ENCODE measurements around the gene TXK. TPM values are rescaled to one million over a fixed set of nuclear protein-coding genes. Genes with fewer than 3 reads are reported as not detected.

TXK gene
- total RNA-seq, 2 donors from 2014 or later = 0.46 to 4.8 TPM

- 54% methylated on average over 3 of the region's 3 CpGs for WGBS
- H3K27ac ChIP-seq = no peak overlapping the region
- intact Hi-C loops (cut with DNase I) = no loop called here
These were observed 111.8 kb downstream of the TXK start for GRCh38 chr4:48022192-48022799.

GRCh38 chr4:48021100-48021499, 113.0 kb downstream of the TXK start:
- H3K4me3 ChIP-seq = no peak overlapping the region
- intact Hi-C loops (cut with DNase I) = no loop called here
- no peak for DNase-seq (ENCODE audit: low spot score)
- H3K36me3 ChIP-seq = no peaks in the 10 kb centered on the region
- no peaks in the 10 kb centered on the region for H3K9me3 ChIP-seq
- H3K27me3 ChIP-seq (replicated peaks; ENCODE audit: insufficient read depth) = no peaks in the 10 kb centered on the region
- WGBS = 100% methylated on average over 1 of the region's 1 CpG
- TF ChIP-seq POLR2AphosphoS5 (IDR thresholded peaks at IDR 0.05) = no peak
- TF ChIP-seq CTCF (IDR thresholded peaks at IDR 0.05) = no peak
- no peak for TF ChIP-seq POLR2A (IDR thresholded peaks at IDR 0.05)
- no peak overlapping the region for H3K27ac ChIP-seq
- no peaks in the 10 kb centered on the region for H3K4me1 ChIP-seq (replicated peaks)

More at GRCh38 chr4:48022192-48022799, 111.8 kb downstream of the TXK start:
- H3K4me1 ChIP-seq (replicated peaks) = no peaks in the 10 kb centered on the region
- H3K9me3 ChIP-seq = no peaks in the 10 kb centered on the region
- H3K27me3 ChIP-seq (replicated peaks; ENCODE audit: insufficient read depth) = no peaks in the 10 kb centered on the region
- no peak for TF ChIP-seq POLR2A (IDR thresholded peaks at IDR 0.05)
- no peak for TF ChIP-seq CTCF (IDR thresholded peaks at IDR 0.05)
- no peak for TF ChIP-seq POLR2AphosphoS5 (IDR thresholded peaks at IDR 0.05)
- H3K4me3 ChIP-seq = no peak overlapping the region
- no peaks in the 10 kb centered on the region for H3K36me3 ChIP-seq
- no peak for DNase-seq (ENCODE audit: low spot score)

GRCh38 chr4:48018112-48018511, 115.9 kb downstream of the TXK start:
- no peaks in the 10 kb centered on the region for H3K27me3 ChIP-seq (replicated peaks; ENCODE audit: insufficient read depth)
- no peak overlapping the region for H3K27ac ChIP-seq
- TF ChIP-seq CTCF (IDR thresholded peaks at IDR 0.05) (no peak), POLR2A (IDR thresholded peaks at IDR 0.05) (no peak), POLR2AphosphoS5 (IDR thresholded peaks at IDR 0.05) (no peak)
- H3K4me3 ChIP-seq = no peak overlapping the region
- no peaks in the 10 kb centered on the region for H3K4me1 ChIP-seq (replicated peaks)
- intact Hi-C loops (cut with DNase I) = no loop called here
- DNase-seq (ENCODE audit: low spot score) = no peak
- 73% methylated on average over 2 of the region's 2 CpGs for WGBS
- no peaks in the 10 kb centered on the region for H3K36me3 ChIP-seq
- H3K9me3 ChIP-seq = no peaks in the 10 kb centered on the region

- WGBS = 1% methylated on average over 35 of the region's 35 CpGs
- intact Hi-C loops (cut with DNase I) = no loop called here
These were observed 116.9 kb downstream of the TXK start for GRCh38 chr4:48017108-48017571.

More at GRCh38 chr4:48017108-48017571, 116.9 kb downstream of the TXK start:
- peak overlapping the region; percentile 83 to 85 for H3K27ac ChIP-seq
- H3K9me3 ChIP-seq = no peaks in the 10 kb centered on the region
- H3K36me3 ChIP-seq = no peaks in the 10 kb centered on the region
- peak overlapping the region; percentile 48 to 54 for H3K4me3 ChIP-seq
- H3K27me3 ChIP-seq (replicated peaks; ENCODE audit: insufficient read depth) = no peaks in the 10 kb centered on the region
- peak; percentile 35 for DNase-seq (ENCODE audit: low spot score)
- TF ChIP-seq CTCF (IDR thresholded peaks at IDR 0.05) (no peak), POLR2A (IDR thresholded peaks at IDR 0.05) (no peak), POLR2AphosphoS5 (IDR thresholded peaks at IDR 0.05) (no peak)
- no peaks in the 10 kb centered on the region for H3K4me1 ChIP-seq (replicated peaks)

Small RNAs within 50 kb of the gene (small RNA-seq; reads per million reads assigned to genes)
- 0 reads per million in 2 donors for gene RF00019
- gene RF00026 = 0 reads per million in 2 donors
- 0 reads per million in 2 donors for gene RNU6-838P

Other genes starting within 250 kb of the TXK start
- 10 to 100 TPM; 17.5 to 19.1 TPM for gene NFXL1, start 219.7 kb downstream of the TXK start, total RNA-seq
- 1 to 10 TPM; 1.6 to 5.7 TPM for gene CNGA1, start 117.6 kb downstream of the TXK start, total RNA-seq
- gene NIPAL1, start 117.5 kb downstream of the TXK start, total RNA-seq = 1 to 10 TPM; 5.4 to 5.6 TPM
- 1 to 10 TPM in 1 of 2 donors, under 1 TPM in 1; 0.96 to 6.4 TPM for gene TEC, start 135.6 kb upstream of the TXK start, total RNA-seq
- 100 to 1,000 TPM in 1 of 2 donors, 10 to 100 TPM in 1; 95.1 to 119 TPM for gene SLAIN2, start 207.3 kb upstream of the TXK start, total RNA-seq

Data from prostate gland (tissue), 2 donors.